AG04449 (cell line): ENCODE measurements around the gene FCRLB.

Source experiments
- CTCF ChIA-PET: fragments of 350-600 bp; formaldehyde crosslinking; extraction: SDS; loops from one replicate; lab custom pipeline; 2021; ENCODE audit warnings: antibody characterized with exemption; lab: Yijun Ruan, JAX
- POLR2A ChIA-PET: fragments of 400-600, 350-600 bp; formaldehyde crosslinking; extraction: SDS; loops from one replicate; lab custom pipeline; 2020; ENCODE audit warnings: antibody characterized with exemption, inconsistent platforms; lab: Yijun Ruan, JAX
- DNase-seq: peaks from one replicate; pipeline ENCODE4 v3.0.0-alpha.2; 2010; ENCODE audit warnings: low read depth, low spot score
- H3K4me3 ChIP-seq: 2 replicates; pipeline ENCODE4 v1.5.1; 2011; ENCODE audit warnings: low read depth, mild to moderate bottlenecking, control low read depth, low read length
- CTCF ChIP-seq: IDR thresholded peaks from one replicate; pipeline ENCODE4 v1.5.1; 2011; ENCODE audit warnings: mild to moderate bottlenecking, moderate library complexity, low read length, control low read depth, inconsistent platforms; ENCODE audit not compliant: insufficient read depth; ENCODE audit errors: missing control alignments

Gene FCRLB

GRCh38 chr1:161728376-161729226 lies 7.3 kb downstream of the FCRLB start:
- CTCF ChIA-PET = interaction anchor here (1.9 to 2.8 kb wide), 3 partner anchors 10 to 15 kb away, joined by 7 to 18 read pairs (median 9); no protein-coding TSS in a partner anchor
- H3K4me3 ChIP-seq = no peak overlapping the region
- TF ChIP-seq CTCF = no peak
- POLR2A ChIA-PET = no interaction called here
- DNase-seq = no peak

GRCh38 chr1:161730050-161730564 lies 8.8 kb downstream of the FCRLB start:
- no peak for DNase-seq
- CTCF ChIA-PET = interaction anchor here (1.9 to 2.8 kb wide), 3 partner anchors 8 to 13 kb away, joined by 7 to 18 read pairs (median 9); no protein-coding TSS in a partner anchor
- no peak overlapping the region for H3K4me3 ChIP-seq
- no peak for TF ChIP-seq CTCF
- POLR2A ChIA-PET = interaction anchor here (0.6 kb wide), 1 partner anchor 9 kb away, joined by 3 read pairs; no protein-coding TSS in a partner anchor

GRCh38 chr1:161731241-161731640 lies 9.9 kb downstream of the FCRLB start:
- TF ChIP-seq CTCF = no peak
- no peak overlapping the region for H3K4me3 ChIP-seq
- CTCF ChIA-PET = interaction anchor here (1.0 to 1.5 kb wide), 2 partner anchors 15 to 27 kb away, joined by 3 read pairs; no protein-coding TSS in a partner anchor
- POLR2A ChIA-PET = no interaction called here
- no peak for DNase-seq

GRCh38 chr1:161731981-161732718 lies 10.8 kb downstream of the FCRLB start:
- no peak for TF ChIP-seq CTCF
- H3K4me3 ChIP-seq = no peak overlapping the region
- DNase-seq = no peak
- CTCF ChIA-PET = interaction anchor here (1.0 to 3.1 kb wide), 5 partner anchors 10 to 84 kb away, joined by 3 to 24 read pairs (median 3); partner anchors contain the start of gene DUSP12
- POLR2A ChIA-PET = no interaction called here

GRCh38 chr1:161733526-161733925 lies 12.2 kb downstream of the FCRLB start:
- DNase-seq = peak; percentile 80
- CTCF ChIA-PET = interaction anchor here (1.1 to 3.1 kb wide), 4 partner anchors 8 to 246 kb away, joined by 3 to 24 read pairs (median 6); no protein-coding TSS in a partner anchor
- TF ChIP-seq CTCF = no peak
- H3K4me3 ChIP-seq = no peak overlapping the region
- POLR2A ChIA-PET = no interaction called here
